ENCODE data around the gene TMEM51. TPM values are rescaled to one million over a fixed set of nuclear protein-coding genes. Genes with fewer than 3 reads are reported as not detected.

TMEM51 gene
- total and polyA plus RNA-seq, 2 of the 13 experiments (the other 11 are each of a cell fraction or from before 2014, with no cell fraction given), result 12.2 to 22.3 TPM

DNA sequence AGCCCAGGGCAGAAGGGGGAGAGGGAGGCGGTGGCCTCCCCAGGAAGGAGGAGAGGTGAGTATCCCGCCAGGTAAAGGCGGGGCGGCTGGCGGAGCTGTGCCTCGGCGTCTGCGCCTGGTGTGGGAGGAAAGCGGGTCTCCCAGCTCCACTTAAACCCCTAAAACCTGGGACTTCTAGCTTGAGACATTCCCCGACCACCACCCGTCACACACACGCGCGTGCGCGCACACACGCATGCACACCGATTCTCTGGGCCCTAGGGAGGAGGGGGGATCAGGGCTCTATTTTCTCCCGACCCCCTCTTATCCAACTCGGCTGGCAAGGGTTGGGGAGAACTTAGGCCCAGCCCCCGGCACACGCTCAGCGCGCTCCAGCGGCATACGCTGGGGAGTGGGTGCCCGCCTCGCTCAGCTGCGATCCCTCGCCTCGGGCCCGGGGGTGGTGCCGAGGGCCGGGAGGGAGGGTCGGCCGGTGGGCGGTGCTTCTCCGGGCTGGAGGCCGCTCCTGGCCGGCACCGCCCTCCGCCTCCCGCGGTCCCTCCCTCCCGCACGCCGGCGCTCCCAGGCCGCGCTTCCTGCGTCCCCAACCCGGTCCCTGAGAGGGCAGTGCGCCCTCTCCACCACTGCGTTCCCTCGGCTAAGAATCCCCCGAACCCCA, at the start of gene TMEM51 (continued):
- TF ChIP-seq, protein P1, sequence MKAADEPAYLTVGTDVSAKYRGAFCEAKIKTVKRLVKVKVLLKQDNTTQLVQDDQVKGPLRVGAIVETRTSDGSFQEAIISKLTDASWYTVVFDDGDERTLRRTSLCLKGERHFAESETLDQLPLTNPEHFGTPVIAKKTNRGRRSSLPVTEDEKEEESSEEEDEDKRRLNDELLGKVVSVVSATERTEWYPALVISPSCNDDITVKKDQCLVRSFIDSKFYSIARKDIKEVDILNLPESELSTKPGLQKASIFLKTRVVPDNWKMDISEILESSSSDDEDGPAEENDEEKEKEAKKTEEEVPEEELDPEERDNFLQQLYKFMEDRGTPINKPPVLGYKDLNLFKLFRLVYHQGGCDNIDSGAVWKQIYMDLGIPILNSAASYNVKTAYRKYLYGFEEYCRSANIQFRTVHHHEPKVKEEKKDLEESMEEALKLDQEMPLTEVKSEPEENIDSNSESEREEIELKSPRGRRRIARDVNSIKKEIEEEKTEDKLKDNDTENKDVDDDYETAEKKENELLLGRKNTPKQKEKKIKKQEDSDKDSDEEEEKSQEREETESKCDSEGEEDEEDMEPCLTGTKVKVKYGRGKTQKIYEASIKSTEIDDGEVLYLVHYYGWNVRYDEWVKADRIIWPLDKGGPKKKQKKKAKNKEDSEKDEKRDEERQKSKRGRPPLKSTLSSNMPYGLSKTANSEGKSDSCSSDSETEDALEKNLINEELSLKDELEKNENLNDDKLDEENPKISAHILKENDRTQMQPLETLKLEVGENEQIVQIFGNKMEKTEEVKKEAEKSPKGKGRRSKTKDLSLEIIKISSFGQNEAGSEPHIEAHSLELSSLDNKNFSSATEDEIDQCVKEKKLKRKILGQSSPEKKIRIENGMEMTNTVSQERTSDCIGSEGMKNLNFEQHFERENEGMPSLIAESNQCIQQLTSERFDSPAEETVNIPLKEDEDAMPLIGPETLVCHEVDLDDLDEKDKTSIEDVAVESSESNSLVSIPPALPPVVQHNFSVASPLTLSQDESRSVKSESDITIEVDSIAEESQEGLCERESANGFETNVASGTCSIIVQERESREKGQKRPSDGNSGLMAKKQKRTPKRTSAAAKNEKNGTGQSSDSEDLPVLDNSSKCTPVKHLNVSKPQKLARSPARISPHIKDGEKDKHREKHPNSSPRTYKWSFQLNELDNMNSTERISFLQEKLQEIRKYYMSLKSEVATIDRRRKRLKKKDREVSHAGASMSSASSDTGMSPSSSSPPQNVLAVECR (CRISPR knock-in tag; IDR thresholded peaks at IDR 0.05; ENCODE audit: borderline replicate concordance), result peak; percentile 35; the same call in 1 of the 2 replicates
- TF ChIP-seq, protein P2, sequence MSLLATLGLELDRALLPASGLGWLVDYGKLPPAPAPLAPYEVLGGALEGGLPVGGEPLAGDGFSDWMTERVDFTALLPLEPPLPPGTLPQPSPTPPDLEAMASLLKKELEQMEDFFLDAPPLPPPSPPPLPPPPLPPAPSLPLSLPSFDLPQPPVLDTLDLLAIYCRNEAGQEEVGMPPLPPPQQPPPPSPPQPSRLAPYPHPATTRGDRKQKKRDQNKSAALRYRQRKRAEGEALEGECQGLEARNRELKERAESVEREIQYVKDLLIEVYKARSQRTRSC (CRISPR knock-in tag; IDR thresholded peaks at IDR 0.05; ENCODE audit: low read depth), result no peak
- TF ChIP-seq ZNF670 (CRISPR knock-in tag; IDR thresholded peaks at IDR 0.05; ENCODE audit: borderline replicate concordance) (no peak), ZNF614 (CRISPR knock-in tag; IDR thresholded peaks at IDR 0.05; ENCODE audit: borderline replicate concordance) (no peak), HOXA3 (CRISPR knock-in tag; IDR thresholded peaks at IDR 0.05) (peak; percentile 41; the same call in 1 of the 2 replicates), POLR2AphosphoS5 (IDR thresholded peaks at IDR 0.05; ENCODE audit: low read depth, low read length) (peak; percentile 53), ZNF143 (CRISPR knock-in tag; IDR thresholded peaks at IDR 0.05) (no peak), SRY (CRISPR knock-in tag; IDR thresholded peaks at IDR 0.05) (no peak), RNF2 (conservative IDR thresholded peaks at IDR 0.05; ENCODE audit: low read depth) (no peak), FOXO1 (CRISPR knock-in tag; IDR thresholded peaks at IDR 0.05) (no peak), IRX3 (CRISPR knock-in tag; IDR thresholded peaks at IDR 0.05; ENCODE audit: borderline replicate concordance, low read depth) (0 out of 2 replicates have a peak, but pooled peaks have one; percentile 10), NFATC3 (CRISPR knock-in tag; IDR thresholded peaks at IDR 0.05) (no peak), SP5 (CRISPR knock-in tag; IDR thresholded peaks at IDR 0.05; ENCODE audit: borderline replicate concordance, low read depth) (peak; percentile 37; the same call in 1 of the 2 replicates), MEIS2 (CRISPR knock-in tag; IDR thresholded peaks at IDR 0.05) (no peak), ZNF225 (CRISPR knock-in tag; IDR thresholded peaks at IDR 0.05) (no peak)
- TF ChIP-seq, protein P3, sequence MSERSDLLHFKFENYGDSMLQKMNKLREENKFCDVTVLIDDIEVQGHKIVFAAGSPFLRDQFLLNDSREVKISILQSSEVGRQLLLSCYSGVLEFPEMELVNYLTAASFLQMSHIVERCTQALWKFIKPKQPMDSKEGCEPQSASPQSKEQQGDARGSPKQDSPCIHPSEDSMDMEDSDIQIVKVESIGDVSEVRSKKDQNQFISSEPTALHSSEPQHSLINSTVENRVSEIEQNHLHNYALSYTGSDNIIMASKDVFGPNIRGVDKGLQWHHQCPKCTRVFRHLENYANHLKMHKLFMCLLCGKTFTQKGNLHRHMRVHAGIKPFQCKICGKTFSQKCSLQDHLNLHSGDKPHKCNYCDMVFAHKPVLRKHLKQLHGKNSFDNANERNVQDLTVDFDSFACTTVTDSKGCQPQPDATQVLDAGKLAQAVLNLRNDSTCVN (CRISPR knock-in tag; IDR thresholded peaks at IDR 0.05; ENCODE audit: borderline replicate concordance), result no peak
- TF ChIP-seq, protein P4, sequence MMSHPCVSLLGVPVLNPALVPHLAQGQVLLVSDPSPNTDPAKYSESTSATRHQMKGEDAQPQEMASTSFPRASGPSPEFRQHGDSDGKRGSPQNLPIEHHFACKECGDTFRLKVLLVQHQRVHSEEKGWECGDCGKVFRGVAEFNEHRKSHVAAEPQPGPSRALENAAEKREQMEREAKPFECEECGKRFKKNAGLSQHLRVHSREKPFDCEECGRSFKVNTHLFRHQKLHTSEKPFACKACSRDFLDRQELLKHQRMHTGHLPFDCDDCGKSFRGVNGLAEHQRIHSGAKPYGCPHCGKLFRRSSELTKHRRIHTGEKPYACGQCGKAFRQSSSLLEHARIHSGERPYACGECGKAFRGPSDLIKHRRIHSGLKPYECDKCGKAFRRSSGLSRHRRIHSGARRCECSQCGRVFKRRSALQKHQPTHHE (CRISPR knock-in tag; IDR thresholded peaks at IDR 0.05; ENCODE audit: borderline replicate concordance), result 0 out of 2 replicates have a peak, but pooled peaks have one; percentile 53
- TF ChIP-seq, protein P5, sequence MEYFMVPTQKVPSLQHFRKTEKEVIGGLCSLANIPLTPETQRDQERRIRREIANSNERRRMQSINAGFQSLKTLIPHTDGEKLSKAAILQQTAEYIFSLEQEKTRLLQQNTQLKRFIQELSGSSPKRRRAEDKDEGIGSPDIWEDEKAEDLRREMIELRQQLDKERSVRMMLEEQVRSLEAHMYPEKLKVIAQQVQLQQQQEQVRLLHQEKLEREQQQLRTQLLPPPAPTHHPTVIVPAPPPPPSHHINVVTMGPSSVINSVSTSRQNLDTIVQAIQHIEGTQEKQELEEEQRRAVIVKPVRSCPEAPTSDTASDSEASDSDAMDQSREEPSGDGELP (IDR thresholded peaks at IDR 0.05; ENCODE audit: borderline replicate concordance, low read depth), result peak; percentile 77; the same call in 1 of the 2 replicates
- TF ChIP-seq, protein P6, sequence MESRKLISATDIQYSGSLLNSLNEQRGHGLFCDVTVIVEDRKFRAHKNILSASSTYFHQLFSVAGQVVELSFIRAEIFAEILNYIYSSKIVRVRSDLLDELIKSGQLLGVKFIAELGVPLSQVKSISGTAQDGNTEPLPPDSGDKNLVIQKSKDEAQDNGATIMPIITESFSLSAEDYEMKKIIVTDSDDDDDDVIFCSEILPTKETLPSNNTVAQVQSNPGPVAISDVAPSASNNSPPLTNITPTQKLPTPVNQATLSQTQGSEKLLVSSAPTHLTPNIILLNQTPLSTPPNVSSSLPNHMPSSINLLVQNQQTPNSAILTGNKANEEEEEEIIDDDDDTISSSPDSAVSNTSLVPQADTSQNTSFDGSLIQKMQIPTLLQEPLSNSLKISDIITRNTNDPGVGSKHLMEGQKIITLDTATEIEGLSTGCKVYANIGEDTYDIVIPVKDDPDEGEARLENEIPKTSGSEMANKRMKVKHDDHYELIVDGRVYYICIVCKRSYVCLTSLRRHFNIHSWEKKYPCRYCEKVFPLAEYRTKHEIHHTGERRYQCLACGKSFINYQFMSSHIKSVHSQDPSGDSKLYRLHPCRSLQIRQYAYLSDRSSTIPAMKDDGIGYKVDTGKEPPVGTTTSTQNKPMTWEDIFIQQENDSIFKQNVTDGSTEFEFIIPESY (CRISPR knock-in tag; IDR thresholded peaks at IDR 0.05), result no peak
